GM06990 (cell line): ENCODE data around the gene C6orf120.

Experiments
- DNase-seq: peaks from one replicate; pipeline ENCODE4 v3.0.0-alpha.2; 2011; ENCODE audit not compliant: insufficient read length; ENCODE audit errors: extremely low read depth
- H3K27me3 ChIP-seq: replicated peaks from 2 replicates; pipeline ENCODE4 v1.6.0; 2011; ENCODE audit warnings: low read length; ENCODE audit not compliant: control insufficient read depth, insufficient read depth
- H3K36me3 ChIP-seq: 2 replicates; pipeline ENCODE4 v1.5.1; 2011; ENCODE audit warnings: low read length; ENCODE audit not compliant: control insufficient read depth, insufficient read depth
- H3K4me3 ChIP-seq: replicated peaks from 2 replicates; pipeline ENCODE4 v1.5.1; 2011; ENCODE audit warnings: low read depth, mild to moderate bottlenecking, control low read depth, low read length
- TF ChIP-seq, protein P1 (sequence below): IDR thresholded peaks from 2 replicates; pipeline ENCODE4 v1.5.1; 2011; ENCODE audit warnings: low read length, control low read depth, mild to moderate bottlenecking, inconsistent platforms; ENCODE audit not compliant: insufficient read depth, poor library complexity, severe bottlenecking

C6orf120 gene

DNA sequence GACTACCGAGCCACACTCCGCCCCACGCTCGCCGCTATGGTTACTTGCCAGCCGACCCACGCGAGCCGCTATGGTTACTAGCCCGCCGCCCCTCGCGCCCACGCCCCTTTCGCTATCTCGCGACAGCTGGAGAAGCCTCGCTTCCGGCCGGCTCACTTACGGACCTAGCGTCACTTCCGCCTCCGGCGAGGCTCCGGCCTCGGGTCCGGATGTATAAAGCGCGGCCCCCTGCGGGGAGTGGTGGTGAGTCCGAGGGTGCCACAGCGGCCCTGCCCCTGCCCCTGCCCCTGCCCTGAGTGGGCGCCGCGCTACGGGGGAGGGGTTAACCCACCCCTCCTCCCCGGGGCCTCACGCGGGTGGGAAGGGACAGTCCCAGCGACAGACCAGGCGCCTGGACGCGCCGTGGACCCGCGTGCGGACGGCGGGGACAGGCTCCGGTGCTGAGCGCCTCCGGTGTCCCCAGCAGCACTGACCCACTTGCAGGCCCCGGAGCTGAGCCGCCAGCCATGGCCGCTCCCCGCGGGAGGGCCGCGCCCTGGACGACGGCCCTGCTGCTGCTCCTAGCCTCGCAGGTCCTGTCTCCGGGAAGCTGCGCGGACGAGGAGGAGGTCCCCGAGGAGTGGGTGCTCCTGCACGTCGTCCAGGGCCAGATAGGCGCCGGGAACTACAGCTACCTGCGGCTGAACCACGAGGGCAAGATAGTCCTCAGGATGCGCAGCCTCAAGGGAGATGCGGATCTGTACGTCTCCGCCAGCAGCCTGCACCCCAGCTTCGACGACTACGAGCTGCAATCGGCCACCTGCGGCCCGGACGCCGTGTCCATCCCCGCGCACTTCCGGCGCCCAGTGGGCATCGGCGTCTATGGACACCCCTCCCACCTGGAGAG is at the start of gene C6orf120, which contains the start of gene WDR27:
C6orf120 (plus strand) TSS at position 173 of the 886 bp plus-strand sequence; CDS start at position 507, 334 bp downstream.
WDR27 (minus strand) TSS at position 76 of the 886 bp plus-strand sequence. CDS start 13,024 bp downstream, outside the sequence.
- H3K27me3 ChIP-seq, result no peaks in the 10 kb centered on the region
- H3K36me3 ChIP-seq, result no peaks in the 10 kb centered on the region; the same call in 1 of the 2 replicates
- H3K4me3 ChIP-seq, result peak within 1 kb of the TSS; percentile 92
- peak; percentile 97 for DNase-seq
- TF ChIP-seq, protein P1, sequence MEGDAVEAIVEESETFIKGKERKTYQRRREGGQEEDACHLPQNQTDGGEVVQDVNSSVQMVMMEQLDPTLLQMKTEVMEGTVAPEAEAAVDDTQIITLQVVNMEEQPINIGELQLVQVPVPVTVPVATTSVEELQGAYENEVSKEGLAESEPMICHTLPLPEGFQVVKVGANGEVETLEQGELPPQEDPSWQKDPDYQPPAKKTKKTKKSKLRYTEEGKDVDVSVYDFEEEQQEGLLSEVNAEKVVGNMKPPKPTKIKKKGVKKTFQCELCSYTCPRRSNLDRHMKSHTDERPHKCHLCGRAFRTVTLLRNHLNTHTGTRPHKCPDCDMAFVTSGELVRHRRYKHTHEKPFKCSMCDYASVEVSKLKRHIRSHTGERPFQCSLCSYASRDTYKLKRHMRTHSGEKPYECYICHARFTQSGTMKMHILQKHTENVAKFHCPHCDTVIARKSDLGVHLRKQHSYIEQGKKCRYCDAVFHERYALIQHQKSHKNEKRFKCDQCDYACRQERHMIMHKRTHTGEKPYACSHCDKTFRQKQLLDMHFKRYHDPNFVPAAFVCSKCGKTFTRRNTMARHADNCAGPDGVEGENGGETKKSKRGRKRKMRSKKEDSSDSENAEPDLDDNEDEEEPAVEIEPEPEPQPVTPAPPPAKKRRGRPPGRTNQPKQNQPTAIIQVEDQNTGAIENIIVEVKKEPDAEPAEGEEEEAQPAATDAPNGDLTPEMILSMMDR, result peak; percentile 17

DNA sequence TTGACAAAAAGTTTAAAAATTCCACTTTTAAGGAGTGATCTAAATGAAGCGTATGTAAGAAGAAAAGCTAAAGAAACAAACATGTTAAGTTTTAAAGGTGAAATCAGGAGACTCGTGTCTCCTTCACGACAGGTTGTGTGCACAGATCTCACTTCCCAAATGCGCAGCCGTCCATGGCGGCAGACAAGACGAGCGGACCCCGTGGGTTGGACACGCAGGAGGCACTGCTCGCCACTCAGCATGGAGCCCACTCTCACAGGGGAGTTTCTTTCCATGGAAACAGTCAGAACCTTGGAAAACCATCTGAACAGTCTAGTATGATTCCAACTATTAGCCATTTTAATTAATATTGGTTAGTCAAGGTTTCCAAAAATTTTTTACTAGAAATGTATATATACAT is 49.0 kb upstream of the C6orf120 start:
- TF ChIP-seq, protein P1, result no peak
- Histone ChIP-seq H3K27me3 (no peaks in the 10 kb centered on the region), H3K36me3 (peaks cover 4% of the 10 kb centered on the region), H3K4me3 (no peak overlapping the region)
- no peak for DNase-seq

DNA sequence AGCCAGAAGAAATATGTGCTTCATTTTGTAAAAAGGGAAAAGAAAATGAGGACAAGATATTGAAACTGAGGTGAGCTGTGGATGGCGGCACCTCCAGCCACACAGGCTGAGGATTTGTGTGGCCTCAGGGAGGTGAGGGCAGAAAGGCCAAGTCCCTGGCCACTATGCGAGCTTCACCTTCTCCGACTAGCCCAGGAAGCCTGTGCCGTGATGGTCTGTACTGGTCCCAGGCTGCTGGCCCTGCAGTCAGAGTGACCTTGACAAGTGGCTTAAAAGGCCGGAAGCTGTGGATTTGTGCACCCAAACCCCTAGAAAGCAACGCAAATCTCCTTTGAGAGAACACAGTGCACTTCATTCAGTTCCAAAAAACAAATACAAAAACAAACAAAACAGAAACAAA is 48.2 kb upstream of the C6orf120 start:
- DNase-seq, result no peak
- Histone ChIP-seq H3K27me3 (no peaks in the 10 kb centered on the region), H3K36me3 (peaks cover 4% of the 10 kb centered on the region), H3K4me3 (no peak overlapping the region)
- TF ChIP-seq, protein P1, result no peak

DNA sequence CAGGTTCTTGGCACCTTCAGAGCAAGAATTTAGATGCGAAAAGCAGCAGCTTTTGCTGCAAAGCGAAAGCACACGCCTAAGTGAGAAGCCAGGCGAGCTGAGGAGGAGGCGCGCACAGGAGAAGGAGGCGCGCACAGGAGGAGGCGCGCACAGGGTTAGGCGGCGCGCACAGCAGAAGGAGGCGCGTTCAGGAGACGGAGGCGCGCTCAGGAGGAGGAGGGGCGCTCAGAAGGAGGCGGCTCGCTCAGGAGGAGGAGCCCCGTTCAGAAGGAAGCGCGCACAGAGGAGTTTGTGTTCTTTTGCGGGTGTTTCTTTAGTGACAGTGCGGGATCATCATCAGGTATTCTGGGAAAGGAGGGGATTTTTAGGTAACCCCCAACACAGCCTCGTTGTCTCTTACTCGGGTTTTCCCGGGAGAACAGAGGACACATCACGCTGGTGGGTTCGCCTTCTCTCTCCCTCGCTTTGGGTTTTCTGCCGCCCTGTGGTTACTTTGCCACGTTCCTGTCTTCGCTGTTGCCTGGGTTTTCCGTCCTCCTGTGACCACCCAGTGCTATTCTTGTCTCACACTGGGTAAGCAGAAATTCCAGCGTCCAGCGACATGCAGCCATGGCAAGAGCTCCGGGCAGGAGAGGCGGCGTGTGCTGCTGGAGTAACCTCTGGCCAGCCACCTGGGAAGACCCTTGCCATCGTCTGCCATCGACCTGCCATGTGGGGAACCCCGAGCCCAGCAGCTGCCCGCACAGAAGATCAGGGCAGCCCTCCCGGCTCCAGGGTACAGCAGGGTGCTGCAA is 47.1 kb upstream of the C6orf120 start:
- peak overlapping the region; percentile 60 for H3K4me3 ChIP-seq
- peaks cover 7% of the 10 kb centered on the region for H3K36me3 ChIP-seq
- peak; percentile 70 for DNase-seq
- no peaks in the 10 kb centered on the region for H3K27me3 ChIP-seq
- TF ChIP-seq, protein P1, result peak; percentile 15

DNA sequence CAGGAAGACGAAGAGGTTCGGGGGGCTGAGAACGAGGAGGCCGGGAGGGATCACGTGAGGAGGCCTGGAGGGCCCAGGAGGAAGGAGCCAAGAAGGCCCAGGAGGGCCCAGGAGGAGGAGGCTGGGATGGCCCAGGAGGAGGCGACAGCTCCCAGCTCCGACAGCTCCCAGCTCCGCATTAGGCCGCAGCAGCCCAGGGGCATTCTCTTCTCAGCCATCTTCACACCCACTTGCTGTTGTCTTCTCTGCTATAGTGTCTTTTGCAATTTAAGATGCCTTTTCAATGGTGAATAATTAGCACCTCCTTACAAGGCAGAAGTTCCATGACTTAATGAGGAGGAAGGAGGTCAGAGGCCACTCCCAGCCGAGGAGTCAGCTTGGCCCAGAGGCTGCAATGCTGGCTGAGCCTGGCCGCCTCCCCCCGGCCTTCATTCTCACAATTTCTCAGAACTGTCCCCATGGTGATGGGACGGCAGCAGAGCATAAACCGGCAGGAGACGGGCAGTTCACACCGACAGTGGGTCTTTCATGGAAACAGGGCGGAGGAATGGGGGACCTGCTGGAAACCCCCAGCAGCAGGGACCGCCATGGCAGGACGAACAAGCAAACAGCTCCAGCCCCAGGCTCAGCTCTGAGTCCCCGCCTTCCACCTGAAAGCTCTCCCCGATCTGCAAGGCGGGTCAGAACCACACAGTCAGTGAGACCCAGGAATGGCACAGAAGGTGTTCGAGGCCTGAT is 45.2 kb upstream of the C6orf120 start:
- TF ChIP-seq, protein P1, result no peak

More for the DNA sequence above, 45.2 kb upstream of the C6orf120 start:
- peaks cover 5% of the 10 kb centered on the region for H3K36me3 ChIP-seq
- DNase-seq, result no peak
- no peak overlapping the region for H3K4me3 ChIP-seq
- H3K27me3 ChIP-seq, result no peaks in the 10 kb centered on the region
